Esophagus muscularis mucosa (tissue), 4 donors: ENCODE data around the gene GRIN3A. TPM values are rescaled to one million over a fixed set of nuclear protein-coding genes. Genes with fewer than 3 reads are reported as not detected.

Experiments used
- DNase-seq: peaks from one replicate; pipeline ENCODE4 v3.0.0-alpha.2; 2017; ENCODE audit errors: extremely low spot score
- H3K27ac ChIP-seq, 4 donors: fragments of 200-600 bp; sonication (generic); replicated peaks in 1 of 4; 1 replicate in 3 of 4; 2 replicates in 1 of 4; pipeline ENCODE4 v1.5.1; 2016 to 2019; ENCODE audit warnings: mild to moderate bottlenecking in 1 of 4
- H3K27me3 ChIP-seq, 4 donors: fragments of 200-600 bp; sonication (generic); one replicate each; pipeline versions ENCODE4 v1.5.1 to v1.6.0; 2016 to 2019
- H3K36me3 ChIP-seq, 4 donors: fragments of 200-600 bp; sonication (generic); one replicate each; pipeline ENCODE4 v1.5.1; 2016 to 2019
- H3K4me1 ChIP-seq, 4 donors: fragments of 200-600 bp; sonication (generic); one replicate each; pipeline ENCODE4 v1.5.1; 2016 to 2019
- H3K4me3 ChIP-seq, 4 donors: fragments of 200-600 bp; sonication (generic); 1 replicate in 2 of 4; 2 replicates in 2 of 4; pipeline ENCODE4 v1.5.1; 2016 to 2019; ENCODE audit warnings: mild to moderate bottlenecking in 4 of 4, moderate library complexity in 1 of 4
- H3K9me3 ChIP-seq, 4 donors: fragments of 200-600 bp; sonication (generic); 1 replicate in 3 of 4; 2 replicates in 1 of 4; pipeline ENCODE4 v1.5.1; 2016 to 2019
- CTCF ChIP-seq, 3 experiments: fragments of 200-600 bp in 2 of 3; fragments of 450-650 bp in 1 of 3; sonication (generic) in 2 of 3; IDR thresholded peaks; one replicate each; pipeline ENCODE4 v1.5.1; 2017 to 2019; ENCODE audit warnings: antibody characterized with exemption in 3 of 3, mild to moderate bottlenecking in 2 of 3, moderate library complexity in 1 of 3
- EP300 ChIP-seq: sonication (generic); formaldehyde crosslinking; IDR thresholded peaks from one replicate; pipeline ENCODE4 v1.6.1; 2017; ENCODE audit warnings: antibody characterized with exemption
- POLR2A ChIP-seq: fragments of 450-650 bp; IDR thresholded peaks from one replicate; pipeline ENCODE4 v1.6.1; 2017; ENCODE audit warnings: antibody characterized with exemption, moderate library complexity, mild to moderate bottlenecking, low read depth
- POLR2AphosphoS5 ChIP-seq, 2 donors: sonication (generic); formaldehyde crosslinking; IDR thresholded peaks; one replicate each; pipeline ENCODE4 v1.6.1; 2017; ENCODE audit warnings: antibody characterized with exemption in 2 of 2
- WGBS: methylation state at CpG from one replicate; pipeline ENCODE4 v1.1.5; 2018; 5-methylcytosine and 5-hydroxymethylcytosine counted together
- intact Hi-C: fragments of 100-400 bp; cut with DNase I; formaldehyde crosslinking; loops from one replicate; pipeline ENCODE4 v1.15.1; 2023
- total RNA-seq, 4 donors: library from RNA; depleted of rRNA; stranded (reverse); fragments of >200 nt; gene quantifications; one replicate each; pipeline versions ENCODE4 v1.1.0 to v1.2.1, GENCODE V29; 2016

Gene GRIN3A
- total RNA-seq, 4 donors from 2014 or later, result under 0.01 to 0.58 (median 0.37) TPM

GRCh38 chr9:101579711-101580545 is 158.5 kb downstream of the GRIN3A start:
- TF ChIP-seq CTCF (IDR thresholded peaks at IDR 0.05) (no peak), POLR2AphosphoS5 (IDR thresholded peaks at IDR 0.05) (no peak), EP300 (no peak), POLR2A (no peak)
- intact Hi-C loops, result no loop called here
- no peak for DNase-seq
- Histone ChIP-seq H3K27me3 (no peaks in the 10 kb centered on the region), H3K36me3 (no peaks in the 10 kb centered on the region), H3K4me3 (no peak overlapping the region), H3K4me1 (no peaks in the 10 kb centered on the region), H3K27ac (no peak overlapping the region), H3K9me3 (no peaks in the 10 kb centered on the region)
- 77% methylated on average over 6 of the region's 6 CpGs for WGBS

GRCh38 chr9:101578378-101578777 is 160.1 kb downstream of the GRIN3A start:
- no peaks in the 10 kb centered on the region for H3K36me3 ChIP-seq
- no peaks in the 10 kb centered on the region for H3K27me3 ChIP-seq
- TF ChIP-seq CTCF (IDR thresholded peaks at IDR 0.05) (no peak), POLR2AphosphoS5 (IDR thresholded peaks at IDR 0.05) (no peak), EP300 (no peak), POLR2A (no peak)
- H3K4me3 ChIP-seq, result no peak overlapping the region
- no peak for DNase-seq
- intact Hi-C loops, result no loop called here
- no peak overlapping the region for H3K27ac ChIP-seq
- no peaks in the 10 kb centered on the region for H3K4me1 ChIP-seq
- WGBS, result 87% methylated on average over 3 of the region's 3 CpGs
- H3K9me3 ChIP-seq, result no peaks in the 10 kb centered on the region

- intact Hi-C loops, result no loop called here
- Histone ChIP-seq H3K36me3 (peaks cover 0 to 9% (median 3%) of the 10 kb centered on the region in 4 donors), H3K4me1 (no peaks in the 10 kb centered on the region), H3K4me3 (no peak overlapping the region), H3K9me3 (no peaks in the 10 kb centered on the region), H3K27me3 (no peaks in the 10 kb centered on the region), H3K27ac (no peak overlapping the region)
- TF ChIP-seq EP300, result no peak
- TF ChIP-seq CTCF (IDR thresholded peaks at IDR 0.05), result no peak
- TF ChIP-seq POLR2AphosphoS5 (IDR thresholded peaks at IDR 0.05), result no peak
- TF ChIP-seq POLR2A, result no peak
- DNase-seq, result no peak
Measured at GRCh38 chr9:101574731-101575333, 163.6 kb downstream of the GRIN3A start.

- Histone ChIP-seq H3K4me3 (no peak overlapping the region), H3K27ac (no peak overlapping the region), H3K4me1 (no peaks in the 10 kb centered on the region), H3K27me3 (no peaks in the 10 kb centered on the region), H3K36me3 (peaks cover 0 to 34% (median 14%) of the 10 kb centered on the region in 4 donors), H3K9me3 (no peaks in the 10 kb centered on the region)
- intact Hi-C loops, result no loop called here
- WGBS, result 83% methylated on average over 2 of the region's 2 CpGs
- TF ChIP-seq EP300, result no peak
- TF ChIP-seq POLR2AphosphoS5 (IDR thresholded peaks at IDR 0.05), result no peak
- TF ChIP-seq POLR2A, result no peak
- no peak for TF ChIP-seq CTCF (IDR thresholded peaks at IDR 0.05)
- DNase-seq, result no peak
Measured at GRCh38 chr9:101572316-101572715, 166.1 kb downstream of the GRIN3A start.
